HG02973 (cell line): ENCODE results near the gene ATRNL1.
"Not testable (repeated sequence)": the region's sequence is repeated elsewhere in the genome, so short reads cannot be mapped to it uniquely, and the experiment has no call there.

ENCODE experiments used
- ATAC-seq: cut with Tn5 transposase; IDR thresholded peaks from one replicate; pipeline ENCODE4 v1.9.1; 2021; ENCODE audit warnings: moderate library complexity; ENCODE audit not compliant: unreplicated experiment

Gene ATRNL1

GRCh38 chr10:115711306-115711705 is 618.1 kb downstream of the ATRNL1 start:
- ATAC-seq, result no peak

GRCh38 chr10:115720121-115720520 is 627.0 kb downstream of the ATRNL1 start:
- ATAC-seq, result no peak

- no peak for ATAC-seq
These were observed 634.0 kb downstream of the ATRNL1 start for GRCh38 chr10:115727129-115727528.

- ATAC-seq, result no peak
These were observed 650.9 kb downstream of the ATRNL1 start for GRCh38 chr10:115744089-115744488.

GRCh38 chr10:115745943-115746342 is 652.8 kb downstream of the ATRNL1 start:
- no peak for ATAC-seq

GRCh38 chr10:115747811-115748210 is 654.6 kb downstream of the ATRNL1 start:
- ATAC-seq, result no peak

- ATAC-seq, result not testable (repeated sequence)
These were observed 665.3 kb downstream of the ATRNL1 start for GRCh38 chr10:115758488-115758887.

GRCh38 chr10:115760131-115760530 is 667.0 kb downstream of the ATRNL1 start:
- ATAC-seq, result no peak

GRCh38 chr10:115761166-115761565 is 668.0 kb downstream of the ATRNL1 start:
- ATAC-seq, result no peak

- ATAC-seq, result no peak
These were observed 668.9 kb downstream of the ATRNL1 start for GRCh38 chr10:115762029-115762428.

- no peak for ATAC-seq
These were observed 678.6 kb downstream of the ATRNL1 start for GRCh38 chr10:115771755-115772154.

- ATAC-seq, result no peak
These were observed 679.4 kb downstream of the ATRNL1 start for GRCh38 chr10:115772606-115773005.

GRCh38 chr10:115773832-115774231 is 680.7 kb downstream of the ATRNL1 start:
- no peak for ATAC-seq

- ATAC-seq, result no peak
These were observed 681.6 kb downstream of the ATRNL1 start for GRCh38 chr10:115774721-115775120.

GRCh38 chr10:115777646-115778045 is 684.5 kb downstream of the ATRNL1 start:
- ATAC-seq, result no peak

GRCh38 chr10:115790220-115790619 is 697.1 kb downstream of the ATRNL1 start:
- ATAC-seq, result no peak

GRCh38 chr10:115795964-115796363 is 702.8 kb downstream of the ATRNL1 start:
- no peak for ATAC-seq

GRCh38 chr10:115801457-115801856 is 708.3 kb downstream of the ATRNL1 start:
- ATAC-seq, result no peak

- no peak for ATAC-seq
These were observed 708.8 kb downstream of the ATRNL1 start for GRCh38 chr10:115801992-115802391.

- no peak for ATAC-seq
These were observed 709.7 kb downstream of the ATRNL1 start for GRCh38 chr10:115802911-115803310.

- no peak for ATAC-seq
These were observed 721.4 kb downstream of the ATRNL1 start for GRCh38 chr10:115814542-115814941.

GRCh38 chr10:115818012-115818411 is 724.8 kb downstream of the ATRNL1 start:
- ATAC-seq, result no peak

- no peak for ATAC-seq
These were observed 733.2 kb downstream of the ATRNL1 start for GRCh38 chr10:115826396-115826795.
